ENCODE data around the gene KRT34.
"Not testable (repeated sequence)": the region's sequence is repeated elsewhere in the genome, so short reads cannot be mapped to it uniquely, and the experiment has no call there.

The KRT34 gene

DNA sequence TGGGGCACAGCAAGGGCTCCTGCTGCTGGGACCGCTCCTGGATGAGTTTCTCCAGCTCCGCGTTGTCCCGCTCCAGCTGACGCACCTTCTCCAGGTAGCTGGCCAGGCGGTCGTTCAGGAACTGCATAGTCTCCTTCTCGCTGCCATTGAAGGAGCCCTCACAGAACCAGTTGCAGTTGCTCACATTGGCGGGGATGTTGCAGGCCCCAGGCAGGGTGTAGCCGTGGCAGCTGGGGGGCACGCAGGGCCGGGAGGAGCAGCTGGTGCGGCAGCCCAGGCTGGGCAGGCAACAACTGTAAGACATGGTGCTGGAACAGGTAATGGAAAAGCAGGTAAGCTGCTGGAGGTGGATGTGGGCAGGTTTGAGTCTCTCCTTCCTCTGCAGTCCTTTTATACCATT is at the start of gene KRT34:
KRT34 (minus strand) TSS at position 364 of the 400 bp plus-strand sequence; CDS start at position 304, 60 bp downstream.
- DNase-seq, result not testable (repeated sequence)

DNA sequence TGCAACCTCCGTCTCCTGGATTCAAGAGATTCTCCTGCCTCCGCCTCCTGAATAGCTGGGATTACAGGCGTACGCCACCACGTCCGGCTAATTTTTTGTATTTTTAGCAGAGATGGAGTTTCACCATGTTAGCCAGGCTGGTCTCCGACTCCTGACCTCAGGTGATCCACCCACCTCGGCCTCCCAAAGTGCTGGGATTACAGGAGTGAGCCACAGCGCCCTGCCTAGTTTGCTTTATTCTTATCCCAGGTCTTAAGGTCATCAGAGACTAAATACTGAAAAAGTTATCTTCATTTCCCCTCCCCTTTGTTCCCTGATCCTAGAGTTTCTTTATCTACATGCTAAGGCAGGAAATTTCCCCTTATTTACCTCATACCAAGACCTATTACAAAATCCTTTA is 48.3 kb upstream of the KRT34 start:
- DNase-seq, result not testable (repeated sequence)

DNA sequence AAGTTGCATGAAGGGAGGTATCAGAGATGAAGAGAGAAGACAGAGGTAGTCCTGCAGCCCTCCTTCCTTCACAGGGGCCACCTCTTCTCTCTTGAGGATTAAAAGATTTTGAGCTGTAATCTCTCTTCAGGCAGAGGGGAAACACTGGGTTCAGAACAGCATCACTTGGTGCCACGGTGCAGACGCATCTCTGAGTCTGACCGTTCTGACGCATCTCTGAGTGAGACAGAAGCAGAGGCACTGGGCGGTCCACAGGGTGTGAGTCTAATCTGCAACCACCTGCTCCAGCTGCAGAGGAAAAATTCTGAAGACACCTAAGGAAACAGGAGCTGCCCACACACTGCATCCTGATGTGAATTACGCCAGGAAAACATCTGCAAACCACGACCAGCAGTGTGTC is 47.6 kb upstream of the KRT34 start:
- DNase-seq, result no peak

DNA sequence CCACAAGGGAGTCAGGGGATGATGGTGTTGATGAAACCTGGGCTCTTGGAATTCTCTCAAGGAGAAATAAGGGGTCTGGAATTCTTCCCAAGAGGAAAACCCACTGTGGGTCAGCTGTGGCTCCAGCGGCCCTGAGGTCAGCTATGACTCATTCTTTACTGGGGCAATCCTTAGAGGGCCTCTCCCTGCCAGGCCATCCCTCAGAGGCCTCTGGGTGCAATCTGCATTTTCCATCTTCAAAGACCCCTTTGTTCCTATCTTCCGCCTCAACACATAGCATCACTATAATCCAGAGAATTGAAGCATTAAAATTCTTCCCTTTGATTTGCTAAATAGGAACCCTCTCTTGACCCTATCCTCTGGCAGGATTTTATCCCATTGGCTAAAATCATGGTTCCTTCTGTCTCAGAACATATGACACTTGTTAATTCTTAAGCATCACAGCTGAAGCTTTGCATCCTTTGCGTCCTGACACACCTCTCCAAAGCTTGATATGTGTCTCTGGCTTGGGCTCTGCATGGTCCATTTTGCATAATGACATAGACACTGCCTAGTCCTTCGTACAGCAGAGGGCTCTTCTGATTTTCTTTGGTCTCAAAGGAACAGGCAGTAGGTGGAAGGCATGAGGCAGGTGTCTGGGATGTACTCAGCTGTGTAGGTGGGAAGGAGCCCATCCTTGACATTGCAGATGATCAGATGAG is 46.6 kb upstream of the KRT34 start:
- no peak for DNase-seq

DNA sequence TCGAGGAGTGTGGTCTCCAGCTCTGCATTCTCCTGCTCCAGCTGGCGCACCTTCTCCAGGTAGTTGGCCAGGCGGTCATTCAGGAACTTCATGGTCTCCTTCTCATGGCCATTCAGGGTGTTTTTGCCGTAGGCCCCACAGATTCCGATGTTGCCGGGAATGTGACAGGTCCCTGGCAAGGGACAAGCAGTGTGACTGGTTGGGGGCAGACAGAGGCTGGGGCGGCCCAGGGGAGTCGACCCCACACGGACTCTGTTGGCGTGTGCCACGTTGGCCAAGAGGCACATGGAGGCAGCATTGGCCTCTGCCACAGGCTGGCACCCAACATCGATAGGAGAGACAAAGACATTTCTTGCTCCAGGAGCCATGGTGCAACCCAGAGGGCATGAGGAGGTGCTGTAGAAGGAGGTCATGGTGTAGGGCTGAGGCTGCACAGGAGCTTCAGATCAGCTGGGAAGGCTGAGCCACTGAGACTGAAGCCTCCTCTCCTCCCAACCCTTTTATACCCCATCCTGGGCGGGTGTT is 42.1 kb upstream of the KRT34 start, which contains the start of gene KRT37:
KRT37 (minus strand) TSS at position 475 of the 525 bp plus-strand sequence; CDS start at position 413, 62 bp downstream.
- no peak for DNase-seq

DNA sequence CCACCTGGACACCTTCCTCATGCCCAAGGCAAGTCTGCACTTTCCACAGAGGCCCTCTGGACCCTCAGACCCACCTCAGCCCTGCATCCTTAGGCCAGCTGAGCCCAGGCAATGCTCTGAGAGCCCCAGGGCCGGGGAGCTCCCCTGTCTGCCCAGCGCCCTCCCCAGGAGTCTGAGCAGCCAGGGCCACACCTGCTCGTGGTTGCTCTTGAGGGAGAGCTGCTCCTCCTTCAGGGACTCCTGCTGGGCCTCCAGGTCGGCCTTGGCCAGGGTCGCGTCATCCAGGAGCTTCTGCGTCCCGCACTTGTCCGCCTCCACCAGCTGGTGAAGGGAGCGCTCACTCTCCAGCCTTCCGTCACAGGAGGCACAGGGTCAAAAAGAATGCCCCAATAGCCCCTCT is 40.5 kb upstream of the KRT34 start:
- DNase-seq, result not testable (repeated sequence)

DNA sequence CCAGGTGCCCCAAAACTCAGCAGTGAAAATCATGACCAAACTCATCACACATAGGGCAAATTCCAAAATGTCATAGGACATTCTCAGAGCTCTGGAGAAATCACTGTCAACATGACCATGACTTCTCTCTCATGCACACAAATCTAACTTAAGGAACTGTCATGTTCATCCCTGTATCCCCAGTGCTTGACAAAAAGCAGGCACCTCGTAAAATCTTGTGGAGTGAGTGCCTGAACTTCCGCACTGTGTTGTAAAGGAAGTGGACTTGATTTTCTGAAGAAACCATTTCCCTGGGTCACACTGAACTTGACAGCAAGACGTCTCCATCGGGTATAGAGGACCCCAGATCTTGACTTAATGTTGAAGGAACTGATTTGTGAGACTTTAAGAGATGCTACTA is 39.5 kb upstream of the KRT34 start:
- DNase-seq, result no peak

DNA sequence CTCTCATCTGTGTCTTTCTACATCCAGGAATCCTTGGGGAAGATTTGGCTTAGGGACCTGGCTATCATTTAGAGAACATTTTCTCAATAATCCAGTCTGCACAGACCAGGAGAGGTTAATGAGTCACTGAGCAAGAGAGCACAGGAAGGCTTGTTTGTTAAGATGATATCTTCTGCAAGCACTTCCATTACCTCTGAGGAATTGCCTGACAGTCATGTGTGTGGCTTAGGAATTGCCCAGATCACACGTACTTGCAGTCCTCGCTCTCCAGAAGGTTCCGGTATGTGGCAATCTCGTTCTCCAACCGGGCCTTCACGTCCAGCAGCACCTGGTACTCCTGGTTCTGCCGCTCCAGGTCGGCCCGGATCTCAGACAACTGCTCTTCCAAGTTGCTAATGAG is 39.0 kb upstream of the KRT34 start:
- DNase-seq, result no peak

DNA sequence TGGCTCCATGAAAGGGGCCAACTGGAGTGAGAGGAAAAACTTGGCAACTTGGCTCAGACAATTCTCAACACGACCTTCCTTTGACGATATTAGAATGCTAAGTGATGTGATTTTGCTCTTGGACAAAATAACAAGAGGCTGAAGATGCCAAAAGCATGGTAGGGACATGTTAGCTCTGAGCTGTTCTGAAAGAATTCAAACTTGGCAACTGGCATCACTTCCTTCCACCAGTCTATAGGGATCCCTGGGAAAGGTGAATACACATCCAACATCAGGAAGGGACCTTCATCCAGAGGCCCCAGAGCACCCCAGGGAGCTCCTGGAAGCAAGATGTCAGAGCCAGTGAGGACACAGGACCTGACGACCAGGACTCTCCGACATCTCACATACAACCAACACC is 38.0 kb upstream of the KRT34 start:
- no peak for DNase-seq

DNA sequence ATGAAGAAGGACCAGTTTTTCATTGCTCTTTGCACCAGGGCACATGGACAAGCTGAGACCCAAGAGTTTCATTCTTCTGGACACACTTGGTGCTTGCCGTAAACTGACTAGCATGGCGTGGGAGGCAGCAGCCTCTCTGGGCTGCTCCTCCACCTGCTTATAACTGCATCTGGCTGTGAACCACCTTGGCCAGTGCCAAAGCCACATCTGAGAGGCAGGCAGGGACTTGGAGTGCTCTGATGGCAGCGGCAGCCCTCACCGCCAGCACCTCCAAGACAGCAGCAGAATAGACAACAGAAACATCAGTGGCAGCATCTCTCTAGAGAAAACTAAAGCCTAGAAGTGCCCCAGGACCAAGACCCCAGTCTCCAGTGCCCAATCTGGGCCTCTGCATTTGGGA is 37.6 kb upstream of the KRT34 start:
- DNase-seq, result no peak

DNA sequence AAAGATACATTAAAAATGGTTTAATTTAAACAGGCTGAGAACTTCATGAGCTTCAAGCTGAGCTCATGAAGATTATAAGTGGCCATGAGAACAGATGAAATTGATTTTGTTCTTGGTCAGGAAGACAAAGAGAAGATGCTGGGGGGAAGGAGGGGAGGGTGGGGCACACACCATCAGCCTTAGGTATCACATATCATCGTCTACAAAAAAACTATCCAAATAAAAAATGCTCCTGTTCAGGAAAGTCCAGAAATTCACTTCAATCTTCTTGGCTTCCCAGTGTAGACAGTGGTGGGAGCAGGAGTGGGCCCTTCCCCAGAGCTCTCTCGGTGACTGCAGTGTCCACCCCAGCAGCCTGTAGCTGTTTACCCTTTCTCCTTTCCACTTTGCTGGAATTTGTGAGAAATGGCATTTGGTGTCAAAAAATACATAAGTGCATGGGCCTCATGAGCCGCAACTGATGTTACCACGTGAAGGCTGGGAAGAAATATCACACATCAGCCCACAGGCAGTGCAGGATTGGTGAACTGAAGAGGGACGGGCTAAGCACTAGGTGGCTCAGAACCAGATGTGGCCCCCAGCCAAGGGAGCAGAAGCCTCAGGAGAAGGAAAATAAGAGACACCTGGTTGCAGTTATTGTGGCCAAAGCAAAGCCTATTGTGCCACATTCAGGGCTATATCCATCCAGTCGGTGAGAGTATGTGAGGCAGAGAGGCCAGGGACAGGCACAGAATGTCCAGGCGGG is 36.2 kb upstream of the KRT34 start:
- DNase-seq, result no peak

DNA sequence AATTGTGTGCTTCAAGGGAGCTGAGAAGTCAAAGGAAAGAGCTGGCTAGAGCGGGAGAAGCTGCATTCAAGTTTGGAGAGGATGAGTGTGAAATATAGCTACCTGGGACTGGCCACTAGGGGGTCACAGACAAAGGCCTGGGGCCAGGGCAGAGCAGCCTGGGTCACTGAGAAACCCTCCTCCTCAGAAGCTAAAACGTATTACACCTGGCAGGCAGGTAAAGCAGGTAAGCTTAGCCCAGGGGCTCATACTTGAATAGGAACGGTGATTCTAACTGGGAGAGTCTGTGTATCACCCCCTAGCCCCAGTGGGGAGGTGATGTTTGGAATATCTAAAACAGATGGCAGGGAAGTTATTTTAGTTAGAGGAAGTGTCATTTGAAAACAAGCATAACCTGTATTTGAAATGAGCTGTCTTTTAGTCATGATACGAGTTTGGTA is 35.5 kb upstream of the KRT34 start:
- no peak for DNase-seq

DNA sequence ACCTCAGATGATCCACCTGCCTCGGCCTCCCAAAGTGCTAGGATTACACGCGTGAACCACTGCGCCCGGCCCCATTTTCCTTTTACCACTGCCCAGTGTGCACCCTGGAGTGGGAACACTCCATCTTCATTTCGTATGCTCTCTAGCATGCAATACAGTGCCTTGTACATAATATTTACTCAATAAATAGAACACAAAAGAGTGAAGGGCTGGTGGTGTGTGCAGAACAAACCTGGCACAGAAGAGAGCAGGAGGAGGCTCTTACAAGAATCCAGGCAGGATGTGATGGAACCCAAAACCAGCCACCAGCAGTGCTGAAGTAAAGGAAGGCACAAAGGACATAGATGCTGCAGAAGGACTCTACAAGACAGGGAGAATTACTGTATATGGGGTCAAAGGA is 35.0 kb upstream of the KRT34 start:
- DNase-seq, result no peak

DNA sequence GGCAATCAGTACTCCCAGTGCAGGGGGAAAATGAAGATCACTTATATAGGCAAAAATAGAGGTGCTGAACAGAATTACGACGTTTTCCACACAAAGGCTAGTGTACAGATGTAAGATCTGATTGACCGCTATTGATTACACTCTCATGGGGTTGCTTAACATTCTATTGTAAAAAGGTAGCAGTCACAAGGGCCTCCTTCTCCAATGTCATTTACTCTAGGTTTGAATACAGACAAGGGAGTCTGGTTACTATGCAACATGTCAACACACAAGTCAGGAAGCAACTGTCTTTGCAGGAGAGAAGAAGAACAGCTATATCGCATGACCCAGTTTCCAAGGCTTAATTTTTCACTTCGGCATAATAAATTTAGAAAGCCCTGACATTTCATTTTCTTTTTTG is 34.4 kb upstream of the KRT34 start:
- DNase-seq, result no peak

DNA sequence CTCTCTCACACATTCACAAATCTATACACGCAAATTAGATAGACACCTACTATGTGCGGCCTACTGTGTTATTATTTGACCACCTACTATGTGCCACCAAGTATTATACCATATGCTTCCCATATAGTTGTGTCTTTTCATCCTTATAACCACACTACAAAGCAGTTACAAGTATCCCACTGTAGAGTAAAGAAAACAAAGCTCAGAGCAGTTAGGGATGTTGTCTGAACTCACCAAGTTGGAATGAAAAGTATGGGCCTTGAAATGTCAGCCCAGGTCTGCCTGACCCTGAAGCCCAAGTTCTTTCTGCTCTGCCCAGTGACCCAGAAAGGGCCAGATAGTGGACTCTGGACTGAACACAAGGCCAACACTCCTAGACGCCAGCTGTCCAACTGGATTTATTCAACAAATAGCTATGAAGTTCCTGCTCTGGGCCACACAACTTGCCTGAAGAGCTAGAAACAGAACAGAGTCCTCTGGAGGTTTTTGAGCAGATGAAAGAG is 33.8 kb upstream of the KRT34 start:
- DNase-seq, result no peak

DNA sequence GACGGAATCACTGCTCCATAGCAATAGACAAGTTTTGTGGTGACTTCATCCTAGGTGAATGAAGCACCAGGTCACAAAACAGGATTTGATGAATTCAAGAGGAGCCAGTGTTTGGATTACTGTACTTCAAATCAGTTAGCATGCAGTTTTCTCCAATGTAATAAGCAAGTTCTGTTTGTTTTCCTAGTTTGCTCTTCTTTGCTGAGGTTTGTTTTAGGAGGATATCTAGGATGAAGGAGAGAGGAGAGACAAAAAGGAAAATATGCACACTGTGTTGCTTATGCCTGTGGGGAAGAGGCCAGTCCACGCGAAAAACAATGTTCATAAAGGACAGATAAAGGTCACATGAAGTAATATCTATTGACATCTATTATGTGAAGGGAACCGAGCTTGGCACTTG is 33.3 kb upstream of the KRT34 start:
- no peak for DNase-seq

DNA sequence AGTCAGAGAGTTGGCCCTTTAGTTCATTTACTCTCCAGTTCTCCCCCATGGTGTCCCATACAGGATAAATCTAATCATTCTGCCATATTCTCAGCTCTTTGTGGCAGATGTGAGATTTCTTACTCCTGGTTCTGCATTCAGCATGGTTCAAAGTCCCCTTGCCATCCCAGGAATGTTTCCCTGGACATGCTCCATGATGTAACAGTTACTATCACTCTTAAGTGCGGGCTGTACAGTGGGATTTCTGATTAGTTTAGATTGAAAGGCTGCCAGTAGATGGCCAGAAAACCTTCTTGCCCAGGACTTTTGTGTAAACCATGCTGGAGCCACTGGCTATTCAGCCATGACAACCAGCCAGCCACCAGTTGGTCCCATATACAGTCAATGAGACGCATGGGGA is 31.9 kb upstream of the KRT34 start:
- no peak for DNase-seq

DNA sequence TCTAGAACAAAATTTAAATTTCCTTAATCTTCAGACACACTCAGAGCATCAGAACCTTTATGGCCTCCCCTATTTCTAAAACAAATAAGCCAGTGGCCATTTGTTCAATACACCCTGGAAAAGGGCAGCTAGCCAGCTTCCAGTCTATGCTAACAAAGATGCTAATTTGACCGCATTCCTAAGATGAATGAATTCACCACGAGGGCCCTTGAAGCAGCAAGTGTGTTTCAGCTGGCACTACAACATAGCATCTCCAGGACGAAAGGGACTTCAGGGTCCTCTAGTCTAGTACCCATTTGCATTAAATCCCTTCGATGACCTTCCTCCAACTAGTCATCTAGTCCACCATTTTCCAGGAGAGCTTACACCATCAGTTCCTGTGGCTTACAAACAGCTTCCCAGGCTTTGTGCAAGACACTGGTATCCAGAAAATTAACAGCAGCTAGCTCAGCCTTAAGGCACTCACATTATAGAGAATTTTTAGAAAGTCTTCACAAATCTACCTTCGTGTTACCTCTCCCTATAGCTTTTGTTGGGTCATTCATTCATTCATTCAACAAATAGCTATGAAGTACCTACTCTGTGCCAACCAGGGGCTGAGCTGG is 31.3 kb upstream of the KRT34 start:
- no peak for DNase-seq

DNA sequence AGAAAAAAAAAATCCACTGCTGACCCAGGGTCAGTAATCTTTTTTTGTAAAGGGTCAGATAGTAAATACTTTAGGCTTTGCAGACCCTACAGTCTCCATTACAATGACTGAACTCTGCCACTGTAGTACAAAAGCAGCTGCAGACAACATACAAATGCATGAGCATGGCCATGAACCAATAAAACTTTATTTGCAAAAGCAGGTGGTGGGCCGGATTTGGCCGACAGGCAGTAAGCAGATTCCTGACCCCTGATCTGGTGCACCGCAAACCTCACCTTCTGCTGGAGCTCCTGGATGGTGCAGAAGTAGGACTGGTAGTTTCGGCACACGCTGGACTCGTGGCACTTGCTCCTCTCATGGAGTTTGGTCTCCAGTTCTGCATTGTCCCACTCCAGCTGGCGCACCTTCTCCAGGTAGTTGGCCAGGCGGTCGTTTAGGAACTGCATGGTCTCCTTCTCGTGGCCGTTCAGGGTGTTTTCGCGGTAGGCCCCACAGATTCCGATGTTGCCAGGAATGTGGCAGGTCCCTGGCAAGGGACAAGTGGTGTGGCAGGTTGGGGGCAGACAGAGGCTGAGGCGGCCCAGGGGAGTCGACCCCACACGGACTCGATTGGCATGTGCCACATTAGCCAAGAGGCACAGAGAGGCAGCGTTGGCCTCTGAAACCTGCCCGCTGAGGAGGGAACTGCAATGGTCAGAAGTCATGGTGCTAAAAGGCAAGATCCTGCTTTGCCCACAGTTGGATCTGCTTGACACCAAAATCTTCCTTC is 29.1 kb upstream of the KRT34 start:
- DNase-seq, result no peak

DNA sequence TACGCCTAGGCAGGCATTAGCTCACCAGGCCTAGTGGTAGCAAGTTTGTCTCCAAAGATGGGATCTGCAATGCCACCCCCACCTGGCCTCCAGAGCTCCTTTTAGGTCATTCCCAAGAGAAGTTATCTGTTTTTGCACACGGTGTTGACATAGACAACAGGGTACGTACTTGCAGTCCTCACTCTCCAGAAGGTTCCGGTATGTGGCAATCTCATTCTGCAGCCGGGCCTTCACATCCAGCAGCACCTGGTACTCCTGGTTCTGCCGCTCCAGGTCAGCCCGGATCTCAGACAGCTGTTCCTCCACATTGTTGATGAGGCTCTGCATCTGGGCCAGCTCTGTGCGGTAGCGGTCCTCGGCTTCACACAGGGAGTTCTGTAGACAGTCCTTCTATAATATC is 25.1 kb upstream of the KRT34 start:
- no peak for DNase-seq

DNA sequence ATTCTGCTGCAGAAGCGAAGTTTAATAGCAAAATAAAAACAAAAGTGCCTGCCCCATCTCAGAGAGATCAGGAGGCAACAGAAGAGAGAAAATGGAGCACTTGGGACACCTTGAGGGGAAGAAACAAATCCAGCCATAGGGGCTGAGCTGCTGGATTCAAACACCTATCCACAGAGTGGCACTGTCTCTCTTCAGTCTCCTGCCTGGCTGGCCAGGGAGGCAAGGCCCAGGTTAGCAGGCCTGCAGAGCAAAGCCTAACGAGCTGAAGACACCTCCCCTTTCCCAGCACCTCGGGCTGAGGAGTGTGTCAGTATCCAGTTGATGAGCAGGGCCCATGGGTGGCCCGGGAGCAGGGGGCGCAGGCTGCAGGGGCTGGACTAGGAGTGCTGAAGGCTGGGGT is 24.1 kb upstream of the KRT34 start:
- no peak for DNase-seq

DNA sequence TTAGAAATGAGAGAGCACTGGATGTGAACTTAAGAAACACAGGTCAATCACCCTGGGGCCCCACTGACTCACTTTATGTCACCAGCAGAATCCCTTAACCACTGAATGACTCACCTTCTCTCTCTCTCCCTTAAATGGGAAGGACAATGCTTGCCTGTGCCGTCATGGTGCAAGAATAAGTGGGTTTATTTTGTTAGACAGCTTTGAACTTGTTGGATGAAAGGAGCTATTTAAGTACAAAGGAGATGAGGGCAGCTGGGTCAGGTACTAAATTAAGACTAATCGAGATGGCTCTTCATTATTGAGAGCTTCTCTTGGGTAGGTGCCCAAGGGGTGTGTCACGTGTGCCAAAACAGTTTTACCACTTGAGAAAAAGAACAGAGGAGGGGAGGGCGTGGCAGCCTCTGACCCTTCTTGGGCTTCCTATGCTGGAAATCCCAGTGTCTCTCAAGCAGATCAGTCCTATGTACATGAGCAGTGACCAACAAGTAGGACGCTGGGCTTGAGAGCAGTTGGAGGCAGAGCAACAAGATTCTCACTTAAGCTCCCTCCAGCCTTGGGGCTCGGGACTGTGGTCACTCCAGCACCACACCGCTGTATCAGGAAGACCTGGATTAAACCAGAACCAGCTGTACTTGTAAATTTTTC is 22.0 kb upstream of the KRT34 start:
- DNase-seq, result peak; percentile 39
